Measurements from ENCODE around the gene GLB1L. TPM values are rescaled to one million over a fixed set of nuclear protein-coding genes. Genes with fewer than 3 reads are reported as not detected.

The GLB1L gene
- polyA plus RNA-seq, 1 experiment, result 9.5 TPM

- ChIA-PET POLR2A (no interaction called here), CTCF (interaction anchor here (0.9 to 20.1 kb wide), 2 partner anchors 15 to 71 kb away, joined by 3 to 403 read pairs; no protein-coding TSS in a partner anchor)
- no peak overlapping the region for H3K4me3 ChIP-seq (ENCODE audit: low read depth, low read length)
Measured at GRCh38 chr2:219280651-219281050, 35.4 kb upstream of the GLB1L start.

GRCh38 chr2:219279916-219280516, 34.8 kb upstream of the GLB1L start:
- Histone ChIP-seq H3K27me3 (ENCODE audit: control insufficient read depth, insufficient read depth, low read length) (no peaks in the 10 kb centered on the region), H3K36me3 (ENCODE audit: control insufficient read depth, insufficient read depth, low read length) (peaks cover 22% of the 10 kb centered on the region), H3K4me3 (ENCODE audit: low read depth, low read length) (peak overlapping the region; percentile 56)
- ChIA-PET POLR2A (no interaction called here), CTCF (interaction anchor here (0.5 to 20.1 kb wide), 4 partner anchors 15 to 228 kb away, joined by 3 to 403 read pairs (median 4); partner anchors contain the start of genes GLB1L and STK16)
- no peak for DNase-seq (ENCODE audit: low read depth)
- no peak for TF ChIP-seq CTCF (IDR thresholded peaks at IDR 0.05; ENCODE audit: insufficient read depth, low read depth, low read length)

More at GRCh38 chr2:219280651-219281050, 35.4 kb upstream of the GLB1L start:
- DNase-seq (ENCODE audit: low read depth), result no peak
- H3K36me3 ChIP-seq (ENCODE audit: control insufficient read depth, insufficient read depth, low read length), result peaks cover 24% of the 10 kb centered on the region
- no peaks in the 10 kb centered on the region for H3K27me3 ChIP-seq (ENCODE audit: control insufficient read depth, insufficient read depth, low read length)
- no peak for TF ChIP-seq CTCF (IDR thresholded peaks at IDR 0.05; ENCODE audit: insufficient read depth, low read depth, low read length)

GRCh38 chr2:219279151-219279915, 34.1 kb upstream of the GLB1L start, which contains the start of gene DNAJB2:
TSS of gene DNAJB2 (plus strand) at chr2:219279366. CDS start at chr2:219279834, 468 bp downstream.
- Histone ChIP-seq H3K36me3 (ENCODE audit: control insufficient read depth, insufficient read depth, low read length) (peaks cover 20% of the 10 kb centered on the region), H3K27me3 (ENCODE audit: control insufficient read depth, insufficient read depth, low read length) (no peaks in the 10 kb centered on the region), H3K4me3 (ENCODE audit: low read depth, low read length) (peak within 1 kb of the TSS; percentile 56)
- POLR2A ChIA-PET, result interaction anchor here (0.5 to 0.8 kb wide), 2 partner anchors 30 to 109 kb away, joined by 5 to 6 read pairs; partner anchors contain the start of gene DNPEP
- CTCF ChIA-PET, result interaction anchor here (0.6 to 20.1 kb wide), 14 partner anchors 10 to 250 kb away, joined by 3 to 403 read pairs (median 4); partner anchors contain the start of genes ABCB6, GLB1L, STK16 and TUBA4A
- peak; percentile 20; the same call in 1 of the 2 replicates for TF ChIP-seq CTCF (IDR thresholded peaks at IDR 0.05; ENCODE audit: insufficient read depth, low read depth, low read length)
- DNase-seq (ENCODE audit: low read depth), result peak; percentile 95

GRCh38 chr2:219278655-219279150, 33.5 kb upstream of the GLB1L start:
- Histone ChIP-seq H3K36me3 (ENCODE audit: control insufficient read depth, insufficient read depth, low read length) (peaks cover 19% of the 10 kb centered on the region), H3K27me3 (ENCODE audit: control insufficient read depth, insufficient read depth, low read length) (no peaks in the 10 kb centered on the region), H3K4me3 (ENCODE audit: low read depth, low read length) (peak overlapping the region; percentile 17; the same call in 1 of the 2 replicates)
- ChIA-PET POLR2A (interaction anchor here (0.5 to 0.8 kb wide), 2 partner anchors 29 to 109 kb away, joined by 5 to 6 read pairs; partner anchors contain the start of gene DNPEP), CTCF (interaction anchor here (0.6 to 20.1 kb wide), 20 partner anchors 9 to 251 kb away, joined by 3 to 403 read pairs (median 4); partner anchors contain the start of genes ABCB6, ANKZF1, ATG9A and GLB1L)
- TF ChIP-seq CTCF (IDR thresholded peaks at IDR 0.05; ENCODE audit: insufficient read depth, low read depth, low read length), result no peak
- no peak for DNase-seq (ENCODE audit: low read depth)
